KBM-7 (cell line): ENCODE measurements around the gene FXYD5.

Source experiments
- DNase-seq: peaks from one replicate; pipeline ENCODE4 v3.0.0-alpha.2; 2015
- in situ Hi-C: fragments of 300-500 bp; cut with MboI; formaldehyde crosslinking; loops from 2 replicates; pipeline ENCODE4 v1.14.3; 2020; ENCODE audit warnings: low sequenced_read_pairs, low pct_unique_long_range_greater_than_20kb, mixed read lengths

Gene FXYD5

DNA sequence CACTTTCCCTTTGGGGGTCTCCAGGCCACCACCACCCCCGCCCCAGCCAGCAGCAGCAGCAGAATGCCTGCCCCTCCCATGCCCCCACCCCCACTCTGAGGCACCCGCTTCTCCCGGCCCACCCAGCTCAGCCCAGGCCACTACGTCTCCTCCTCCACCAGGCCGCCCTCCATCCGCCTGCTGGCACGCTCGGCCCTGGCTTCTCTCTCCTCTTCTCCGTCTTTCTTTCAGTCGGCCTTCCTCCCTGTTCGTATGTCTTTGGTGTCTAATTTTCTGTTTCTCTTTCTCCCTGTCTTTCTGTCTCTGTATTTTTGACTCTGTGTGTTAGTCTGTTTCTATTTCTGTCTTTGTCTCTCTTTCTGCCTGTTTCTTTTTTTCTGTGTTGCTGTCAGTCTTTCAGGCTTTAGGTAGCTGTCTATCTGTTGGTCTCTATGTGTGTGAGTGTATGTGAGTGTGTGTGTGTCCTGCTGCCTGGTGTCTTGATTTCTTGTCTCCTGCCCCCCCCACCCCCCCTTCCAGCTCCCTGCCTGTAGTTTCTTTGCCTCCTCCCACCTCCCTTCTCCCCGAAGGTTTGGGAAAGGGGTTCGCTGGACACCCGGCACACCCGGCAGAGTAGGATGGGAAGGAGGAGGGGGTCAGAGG, 19.8 kb upstream of the FXYD5 start, which contains the start of gene LGI4:
Gene LGI4 (minus strand): TSS at position 459 of the 642 bp plus-strand sequence. CDS start 379 bp downstream, at position 80.
- DNase-seq = no peak
- in situ Hi-C loops = no loop called here

- peak; percentile 84 for DNase-seq
- in situ Hi-C loops = no loop called here
These were observed 19.1 kb upstream of the FXYD5 start for GRCh38 chr19:35135389-35135909.

DNA sequence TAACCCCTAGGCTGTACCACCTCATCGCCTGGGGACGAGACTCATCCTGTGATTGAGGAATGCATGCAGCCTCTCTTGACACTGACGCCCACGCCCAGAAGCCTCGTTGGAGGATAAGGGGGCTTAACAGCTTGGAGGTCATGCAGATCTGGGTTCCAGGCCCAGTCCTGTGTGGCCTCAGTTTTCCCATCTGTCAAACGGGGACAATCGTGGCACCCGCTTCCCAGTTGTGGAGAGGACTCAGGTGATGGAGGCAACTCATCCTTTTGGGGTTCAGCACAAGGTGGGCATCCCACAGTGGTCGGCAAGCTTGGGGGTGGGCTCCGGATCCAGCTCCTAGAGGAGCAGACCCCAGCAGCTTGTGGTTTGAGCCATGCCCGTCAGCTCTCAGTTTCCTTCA, 18.3 kb upstream of the FXYD5 start:
- in situ Hi-C loops = no loop called here
- DNase-seq = no peak

DNA sequence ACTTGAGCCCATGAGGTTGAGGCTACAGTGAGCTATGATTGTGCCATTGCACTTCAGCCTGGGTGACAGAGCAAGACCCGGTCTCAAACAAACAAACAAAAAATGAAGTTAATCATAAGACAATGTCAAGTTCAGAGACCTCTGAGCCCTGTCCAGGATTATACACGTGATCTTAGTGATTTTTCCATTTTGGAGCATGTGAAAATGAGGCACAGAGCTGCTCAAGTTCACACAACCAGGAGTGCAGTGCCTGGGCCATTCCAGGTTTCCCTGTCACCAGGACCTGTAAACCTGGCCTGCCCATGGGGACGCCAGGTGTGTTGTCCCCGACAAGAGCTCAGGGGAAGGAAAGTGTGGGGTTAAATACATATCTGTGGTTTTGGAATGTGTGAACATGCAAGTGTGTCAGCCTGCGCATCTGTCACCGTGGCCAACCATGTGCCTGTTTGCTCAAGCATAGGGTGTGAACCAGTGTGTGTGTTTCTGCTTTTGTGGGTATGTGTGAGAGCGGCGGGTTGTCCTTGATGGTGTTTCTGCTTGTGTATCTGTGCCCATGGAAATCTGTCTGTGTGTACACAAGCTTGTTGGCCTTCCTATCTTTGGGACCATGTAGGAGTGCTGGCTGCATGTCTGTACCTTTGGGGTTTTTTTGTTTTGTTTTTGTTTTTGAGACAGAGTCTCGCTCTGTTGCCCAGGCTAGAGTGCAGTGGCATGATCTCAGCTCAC, 17.4 kb upstream of the FXYD5 start:
- in situ Hi-C loops = no loop called here
- no peak for DNase-seq

GRCh38 chr19:35138305-35138892, 16.1 kb upstream of the FXYD5 start, which contains the start of gene FXYD1:
Gene FXYD1, plus strand, starts transcription at chr19:35138824. Its CDS starts 1,256 bp downstream, at chr19:35140080.
- in situ Hi-C loops = no loop called here
- no peak for DNase-seq

DNA sequence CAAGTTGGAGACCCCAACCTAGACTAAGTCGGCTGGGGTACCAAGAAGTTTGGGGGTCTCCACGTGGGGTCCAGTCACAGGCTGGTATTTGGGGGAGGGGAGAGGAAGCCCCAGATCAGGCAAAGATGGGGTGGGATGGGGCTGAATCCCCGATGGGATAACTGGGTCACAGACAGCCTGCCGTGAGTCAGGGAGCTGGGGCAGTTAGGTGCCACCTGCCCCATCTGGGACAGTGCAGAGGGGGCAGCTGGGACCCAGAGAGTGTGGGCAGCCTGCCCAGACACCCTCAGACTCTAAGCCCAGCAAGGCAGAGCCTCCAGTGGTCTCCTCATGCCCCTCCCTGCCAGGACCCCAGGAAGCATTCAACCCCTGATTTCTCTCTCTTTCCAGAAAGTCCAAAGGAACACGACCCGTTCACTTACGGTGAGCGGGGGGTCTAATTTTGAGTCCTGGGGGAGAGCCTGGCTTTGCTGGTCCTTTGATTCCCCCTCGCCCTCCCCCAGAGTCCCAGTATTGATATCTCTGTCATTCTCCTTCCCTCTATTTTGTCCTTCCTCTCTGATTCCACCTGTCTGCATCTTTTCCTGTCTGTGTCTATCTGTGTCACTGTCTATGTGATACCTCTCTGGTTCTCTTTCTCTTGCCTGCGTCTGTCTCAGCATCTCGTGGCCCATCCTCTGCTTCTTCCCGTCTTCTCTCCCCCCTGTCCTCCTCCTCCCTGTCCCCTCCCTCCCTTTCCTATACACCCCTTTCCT, 14.2 kb upstream of the FXYD5 start:
- DNase-seq = no peak
- in situ Hi-C loops = no loop called here

DNA sequence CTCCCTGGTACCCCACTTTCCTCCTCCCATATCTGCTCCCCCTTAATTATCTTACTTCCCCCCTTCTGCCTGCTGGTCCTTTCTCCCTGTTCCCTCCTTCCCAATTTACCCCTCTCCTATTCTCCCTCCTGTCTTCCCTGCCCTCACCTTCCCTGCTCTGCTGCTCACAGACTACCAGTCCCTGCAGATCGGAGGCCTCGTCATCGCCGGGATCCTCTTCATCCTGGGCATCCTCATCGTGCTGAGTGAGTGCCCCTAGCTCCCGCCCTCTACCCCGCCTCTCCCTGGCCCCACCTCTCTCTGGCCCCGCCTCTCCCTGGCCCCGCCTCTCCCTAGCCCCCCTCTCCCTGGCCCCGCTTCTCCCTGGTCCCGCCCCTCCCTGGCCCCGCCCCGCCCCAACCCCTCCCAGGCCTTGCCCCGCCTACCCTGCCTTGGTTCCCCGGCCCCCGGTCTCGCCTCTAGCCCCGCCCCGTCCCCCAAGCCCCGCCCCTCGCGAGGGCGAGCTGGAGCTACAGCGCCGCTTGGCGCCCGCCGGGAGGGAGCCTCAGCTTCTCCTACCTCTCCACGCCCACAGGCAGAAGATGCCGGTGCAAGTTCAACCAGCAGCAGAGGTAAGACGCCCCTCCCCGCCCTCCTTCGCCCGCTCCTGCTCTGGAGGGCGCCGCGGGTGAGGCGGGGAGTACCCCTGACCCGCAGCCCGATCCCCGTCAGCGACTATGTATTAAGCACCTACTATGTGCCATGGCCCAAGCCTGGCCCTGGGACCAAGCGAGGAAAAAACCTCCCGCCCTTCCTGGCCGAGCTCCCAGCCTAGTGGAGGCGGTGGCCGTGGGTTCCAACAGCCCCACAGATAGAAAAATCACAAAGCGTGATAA, 13.3 kb upstream of the FXYD5 start:
- in situ Hi-C loops = no loop called here
- peak; percentile 56 for DNase-seq

DNA sequence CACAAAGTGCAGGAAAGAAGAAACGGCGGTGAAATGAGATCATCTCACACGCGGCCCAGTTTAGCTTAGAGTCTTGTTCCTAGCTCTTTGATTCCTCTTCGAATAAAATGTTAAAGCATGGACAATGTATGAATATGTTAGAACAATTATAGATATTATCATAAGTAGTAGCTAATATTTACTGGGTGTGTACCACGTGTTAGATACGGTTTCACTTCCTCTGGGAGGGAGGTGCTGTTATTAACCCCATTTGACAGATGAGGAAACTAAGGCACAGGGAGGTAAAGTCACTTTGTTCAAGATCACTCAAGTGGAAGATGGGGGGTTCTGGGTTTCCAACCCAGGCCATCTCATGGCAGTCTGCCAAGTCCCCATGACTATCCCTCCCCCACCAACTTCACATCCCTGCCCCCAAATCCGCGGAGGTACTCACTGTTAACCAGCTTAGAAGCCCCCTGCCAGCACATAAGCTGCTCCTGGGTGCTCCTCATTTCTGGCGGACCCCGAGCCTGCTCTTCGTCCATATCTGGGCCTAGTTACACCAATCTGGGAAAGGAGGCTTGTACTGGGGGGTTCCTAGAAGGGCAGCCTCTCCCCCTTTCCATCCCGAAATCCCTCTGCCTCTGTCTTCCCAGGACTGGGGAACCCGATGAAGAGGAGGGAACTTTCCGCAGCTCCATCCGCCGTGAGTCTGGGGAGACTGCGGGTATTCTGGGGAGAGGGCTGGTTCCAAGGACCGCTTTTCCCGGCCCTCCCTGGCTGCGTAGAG, 12.5 kb upstream of the FXYD5 start:
- no peak for DNase-seq
- in situ Hi-C loops = no loop called here

GRCh38 chr19:35142606-35143230, 11.8 kb upstream of the FXYD5 start:
- in situ Hi-C loops = no loop called here
- DNase-seq = peak; percentile 53

DNA sequence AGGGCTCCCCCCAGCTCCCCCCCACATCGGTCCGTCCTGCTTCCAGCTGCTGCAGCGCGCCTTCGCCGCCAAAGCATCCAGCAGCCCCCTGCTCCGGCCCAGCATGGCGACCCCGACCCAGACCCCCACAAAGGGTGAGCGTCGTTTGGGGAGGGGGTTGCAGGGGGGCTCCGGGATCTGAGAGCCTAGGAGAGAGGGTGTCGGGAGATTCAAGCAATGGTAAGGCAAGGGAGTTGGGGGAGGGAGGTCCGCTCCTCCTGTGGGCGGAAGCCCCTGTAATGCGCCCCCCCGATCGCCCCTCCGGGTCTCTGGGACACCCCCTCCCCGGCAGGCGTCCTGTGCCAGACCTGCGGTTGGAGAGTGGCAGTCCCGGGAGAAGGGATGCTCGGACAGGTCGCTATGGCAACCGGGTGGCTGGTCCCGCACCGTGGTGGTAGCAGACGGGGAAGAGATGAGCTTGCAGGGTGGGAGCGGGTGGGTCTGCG, 11.3 kb upstream of the FXYD5 start, which contains the start of gene FXYD7:
Gene FXYD7 (plus strand): TSS at position 25 of the 485 bp plus-strand sequence. CDS start 79 bp downstream, at position 104.
- DNase-seq = no peak
- in situ Hi-C loops = no loop called here

DNA sequence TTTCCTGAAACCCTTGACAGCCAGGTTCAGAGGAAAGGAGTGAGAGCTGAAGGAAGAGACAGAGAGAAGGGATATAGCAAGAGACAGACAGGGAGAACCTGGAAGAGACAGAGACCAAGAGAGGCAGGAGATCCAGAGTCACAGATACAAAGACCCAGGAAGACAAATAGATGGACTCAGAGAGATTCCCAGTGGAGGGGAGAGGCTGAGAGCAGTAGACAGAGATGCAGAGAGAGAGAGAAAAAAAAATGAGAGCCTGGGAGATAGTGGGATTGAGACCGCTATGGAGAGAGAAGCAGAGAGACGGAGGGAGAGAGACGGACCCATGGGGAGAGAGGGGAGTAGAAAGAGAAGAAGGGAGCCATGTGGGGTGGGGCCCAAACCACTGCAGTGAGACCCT, 10.7 kb upstream of the FXYD5 start:
- no peak for DNase-seq
- in situ Hi-C loops = no loop called here

GRCh38 chr19:35144259-35144599, 10.3 kb upstream of the FXYD5 start:
- in situ Hi-C loops = no loop called here

GRCh38 chr19:35144600-35145436, 9.7 kb upstream of the FXYD5 start:
- in situ Hi-C loops = no loop called here
- DNase-seq = peak; percentile 50

More at GRCh38 chr19:35144259-35144599, 10.3 kb upstream of the FXYD5 start:
- DNase-seq = no peak

- no peak for DNase-seq
- in situ Hi-C loops = no loop called here
These were observed 7.6 kb upstream of the FXYD5 start for GRCh38 chr19:35146746-35147459.

DNA sequence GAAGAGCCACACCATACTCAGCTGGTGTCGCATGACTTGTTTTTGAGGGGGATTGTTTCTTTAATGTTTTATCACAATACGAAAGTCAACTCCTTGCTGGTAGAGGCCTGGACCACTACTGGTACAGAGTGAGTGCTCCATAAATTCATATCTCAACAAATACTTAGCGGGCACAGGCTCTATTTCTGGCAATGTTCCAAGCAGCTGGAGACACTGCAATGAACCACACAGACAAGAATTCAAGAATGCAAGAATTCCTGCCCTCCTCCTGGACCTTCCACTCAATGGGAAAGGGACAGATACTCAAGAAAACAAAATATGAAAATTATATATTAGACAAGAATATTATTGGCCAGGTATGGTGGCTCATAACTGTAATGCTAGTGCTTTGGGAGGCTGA, 5.1 kb upstream of the FXYD5 start:
- in situ Hi-C loops = no loop called here

DNA sequence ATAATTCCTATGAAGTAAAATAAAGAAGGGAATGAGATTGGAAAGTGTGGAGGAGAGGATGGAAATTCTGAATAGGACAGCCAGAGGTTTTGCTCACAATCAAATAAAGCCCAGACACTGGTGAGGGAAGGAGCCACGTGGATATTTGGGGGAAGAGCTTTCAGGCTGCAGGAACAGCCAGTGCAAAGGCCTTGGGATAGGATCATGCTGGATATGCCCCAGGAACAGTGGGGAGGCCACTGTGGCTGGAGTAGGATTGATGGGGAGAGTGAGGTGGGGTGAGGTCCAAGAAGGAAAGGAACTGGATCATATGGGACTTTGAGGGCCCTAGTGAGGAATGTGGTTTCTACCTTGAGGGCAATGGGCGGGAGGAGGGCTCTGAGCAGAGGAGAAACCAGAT, 4.1 kb upstream of the FXYD5 start:
- in situ Hi-C loops = no loop called here

More for the DNA sequence above, 5.1 kb upstream of the FXYD5 start:
- DNase-seq = no peak

More for the DNA sequence above, 4.1 kb upstream of the FXYD5 start:
- no peak for DNase-seq
